K562 (cell line): Measurements from ENCODE around the gene UBE2QL1. TPM values are rescaled to one million over a fixed set of nuclear protein-coding genes. Genes with fewer than 3 reads are reported as not detected.
A peak's percentile ranks its signal among the peaks of the same experiment; 100 is the strongest.

Experiments used
- ATAC-seq: fragments of 200-7000 bp; cut with Tn5 transposase; 3 replicates; pipeline ENCODE4 v1.9.1; 2020; ENCODE audit warnings: moderate library complexity
- BruUV-seq: library from RNA; stranded (reverse); fragments of 400-500 nt; replicated peaks from 2 replicates; lab custom pipeline; 2021; lab: Mats Ljungman, UMichigan
- CTCF ChIA-PET: fragments of 300-600 bp; formaldehyde crosslinking; extraction: SDS; loops from one replicate; lab custom pipeline; 2021; ENCODE audit warnings: low intra/inter-chr PET ratio; lab: Yijun Ruan, JAX
- POLR2A ChIA-PET: fragments of 300-600, 350-650 bp; sonication (Branson Sonifier 250); formaldehyde crosslinking; extraction: SDS; loops from one replicate; lab custom pipeline; 2021; ENCODE audit warnings: antibody characterized with exemption, inconsistent platforms; lab: Yijun Ruan, JAX
- DNase-seq, 4 experiments: peaks; one replicate each; pipeline versions ENCODE4 v3.0.0 to v3.0.0-alpha.2; 2011 to 2018; ENCODE audit warnings: low spot score in 3 of 4, mixed read lengths in 3 of 4; ENCODE audit errors: extremely low read depth in 1 of 4
- FAIRE-seq: peaks from 2 replicates; lab custom pipeline; 2011; peaks lifted over from hg19 to GRCh38; lab: Jason Lieb, UNC
- H2AFZ ChIP-seq: 2 replicates; pipeline ENCODE4 v1.6.0; 2011; ENCODE audit warnings: low read depth, low read length, control low read depth, inconsistent platforms
- H3K27ac ChIP-seq: fragments of 200-600 bp; 3 replicates; pipeline ENCODE4 v1.8.0; 2011; ENCODE audit warnings: low read depth, mild to moderate bottlenecking, control low read depth, inconsistent platforms, low read length, moderate library complexity, mixed read lengths; ENCODE audit errors: extremely low read depth
- H3K27me3 ChIP-seq, 2 experiments: fragments of 300-600 bp in 1 of 2; 2 replicates in 1 of 2; 3 replicates in 1 of 2; pipeline versions ENCODE4 v1.6.0 to v1.8.0; 2011; ENCODE audit warnings: inconsistent platforms in 2 of 2, low read length in 2 of 2, mild to moderate bottlenecking in 1 of 2, mixed read lengths in 1 of 2, moderate library complexity in 1 of 2; ENCODE audit not compliant: control insufficient read depth in 2 of 2, insufficient read depth in 2 of 2
- H3K36me3 ChIP-seq: fragments of 300-600 bp; 3 replicates; pipeline ENCODE4 v1.8.0; 2011; ENCODE audit warnings: mild to moderate bottlenecking, low read length, inconsistent platforms; ENCODE audit not compliant: control insufficient read depth, insufficient read depth
- H3K4me1 ChIP-seq, 2 experiments: fragments of 200-600 bp in 1 of 2; replicated peaks in 1 of 2; 2 replicates in 1 of 2; 3 replicates in 1 of 2; pipeline versions ENCODE4 v1.5.1 to v1.8.0; 2011; ENCODE audit warnings: inconsistent platforms in 2 of 2, low read length in 2 of 2, mild to moderate bottlenecking in 1 of 2, mixed read lengths in 1 of 2, moderate library complexity in 1 of 2; ENCODE audit not compliant: control insufficient read depth in 2 of 2, insufficient read depth in 2 of 2
- H3K4me2 ChIP-seq: 2 replicates; pipeline ENCODE4 v1.6.1; 2011; ENCODE audit warnings: low read length, control low read depth, inconsistent platforms, mixed read lengths; ENCODE audit not compliant: insufficient read depth
- H3K4me3 ChIP-seq: fragments of 200-600 bp; sonication (generic), shearing (Covaris generic); 2 replicates; pipeline ENCODE4 v1.5.1; 2016; ENCODE audit warnings: control low read depth, inconsistent platforms
- H3K79me2 ChIP-seq: fragments of 200-600 bp; 3 replicates; pipeline ENCODE4 v1.8.0; 2011; ENCODE audit warnings: low read length, inconsistent platforms; ENCODE audit not compliant: control insufficient read depth, insufficient read depth
- H3K9ac ChIP-seq, 2 experiments: 2 replicates each; pipeline versions ENCODE4 v1.6.0 to v1.6.1; 2011; ENCODE audit warnings: low read depth in 2 of 2, low read length in 2 of 2, control low read depth in 1 of 2, inconsistent platforms in 1 of 2, mild to moderate bottlenecking in 1 of 2, mixed read lengths in 1 of 2; ENCODE audit not compliant: insufficient read depth in 1 of 2
- H3K9me1 ChIP-seq: one replicate; pipeline ENCODE4 v1.6.0; 2011; ENCODE audit warnings: inconsistent platforms, mild to moderate bottlenecking, low read length, moderate library complexity; ENCODE audit not compliant: control insufficient read depth, insufficient read depth
- H3K9me3 ChIP-seq: replicated peaks from 2 replicates; pipeline ENCODE4 v1.5.1; 2011; ENCODE audit warnings: low read depth, low read length, inconsistent platforms; ENCODE audit not compliant: control insufficient read depth, insufficient read depth
- H4K20me1 ChIP-seq: replicated peaks from 2 replicates; pipeline ENCODE4 v1.6.1; 2011; ENCODE audit warnings: low read length, inconsistent platforms, mixed read lengths; ENCODE audit not compliant: control insufficient read depth, insufficient read depth
- BACH1 ChIP-seq: fragments of 200-800 bp; sonication (Bioruptor generic); IDR thresholded peaks from 2 replicates; pipeline ENCODE4 v1.6.1; 2016; ENCODE audit warnings: missing genetic modification characterization, missing compliant biosample characterization
- CCNT2 ChIP-seq: IDR thresholded peaks from 2 replicates; pipeline ENCODE4 v1.6.1; 2011; ENCODE audit warnings: borderline replicate concordance, low read depth, mild to moderate bottlenecking, moderate library complexity, mixed read lengths, low read length; ENCODE audit not compliant: insufficient read length; ENCODE audit errors: extremely low read depth
- EWSR1 ChIP-seq: fragments of 450-650 bp; IDR thresholded peaks from 2 replicates; pipeline ENCODE4 v1.6.1; 2018; ENCODE audit warnings: borderline replicate concordance, mild to moderate bottlenecking, low read depth, moderate library complexity; ENCODE audit not compliant: partially characterized antibody
- NUFIP1 ChIP-seq: fragments of 450-650 bp; IDR thresholded peaks from 2 replicates; pipeline ENCODE4 v1.6.1; 2018; ENCODE audit not compliant: partially characterized antibody
- SMARCA4 ChIP-seq: fragments of 450-650 bp; IDR thresholded peaks from 2 replicates; pipeline ENCODE4 v1.6.1; 2016
- SMARCA5 ChIP-seq: fragments of 450-650 bp; IDR thresholded peaks from 2 replicates; pipeline ENCODE4 v1.6.1; 2016
- TBL1XR1 ChIP-seq, 2 experiments: IDR thresholded peaks; 2 replicates each; pipeline ENCODE4 v1.6.1; 2012; ENCODE audit warnings: improper control_type of control experiment in 2 of 2, low read length in 2 of 2, mild to moderate bottlenecking in 1 of 2
- YBX1 ChIP-seq: fragments of 450-650 bp; IDR thresholded peaks from 2 replicates; pipeline ENCODE4 v1.7.1; 2016; ENCODE audit warnings: mild to moderate bottlenecking
- ZBTB26 ChIP-seq: fragments of 450-650 bp; formaldehyde crosslinking; IDR thresholded peaks from 2 replicates; pipeline ENCODE4 v1.4.0; 2022; ENCODE audit warnings: missing genetic modification characterization
- ZFP30 ChIP-seq: fragments of 250-450 bp; sonication (Bioruptor Pico); IDR thresholded peaks from 2 replicates; pipeline ENCODE4 v1.8.0; 2022; ENCODE audit warnings: moderate library complexity, mild to moderate bottlenecking, inconsistent platforms, borderline replicate concordance
- ZNF324 ChIP-seq: fragments of 250-450 bp; sonication (Bioruptor Pico); IDR thresholded peaks from 2 replicates; pipeline ENCODE4 v1.4.0; 2020; ENCODE audit warnings: mild to moderate bottlenecking
- ZNF583 ChIP-seq: fragments of 250-450 bp; sonication (Bioruptor Pico); IDR thresholded peaks from 2 replicates; pipeline ENCODE4 v1.4.0; 2020
- ZNF589 ChIP-seq: fragments of 200-800 bp; sonication (Bioruptor generic); IDR thresholded peaks from 2 replicates; pipeline ENCODE4 v1.6.1; 2016; ENCODE audit warnings: low read depth, missing genetic modification characterization, missing compliant biosample characterization
- ZNF639 ChIP-seq, 2 experiments: fragments of 200-800 bp in 1 of 2; sonication (Bioruptor generic) in 1 of 2; sonication (generic) in 1 of 2; formaldehyde crosslinking in 1 of 2; IDR thresholded peaks in 1 of 2; conservative IDR thresholded peaks in 1 of 2; 2 replicates each; pipeline versions ENCODE4 v1.5.0 to v1.6.1; 2016 to 2020; ENCODE audit warnings: missing compliant biosample characterization in 1 of 2, missing genetic modification characterization in 1 of 2, missing genetic modification reagents in 1 of 2
- ZNF717 ChIP-seq: fragments of 250-450 bp; sonication (Bioruptor Pico); IDR thresholded peaks from 2 replicates; pipeline ENCODE4 v1.5.0; 2021
- WGBS: fragments of 100-300 bp; shearing (Covaris generic); methylation state at CpG from one replicate; pipeline ENCODE4 v1.1.6; 2016; ENCODE audit warnings: low coverage, mixed read lengths; ENCODE audit not compliant: insufficient coverage; ENCODE audit errors: missing lambda C conversion rate; 5-methylcytosine and 5-hydroxymethylcytosine counted together
- in situ Hi-C: fragments of 300-500 bp; cut with MboI; formaldehyde crosslinking; loops from 4 replicates; pipeline ENCODE4 v1.15.0; 2018; ENCODE audit warnings: inconsistent platforms, mixed read lengths
- intact Hi-C: fragments of 100-400 bp; cut with micrococcal nuclease; formaldehyde crosslinking; loops from 2 replicates; pipeline ENCODE4 v1.14.2; 2022
- polyA plus RNA-seq, 8 experiments: library from polyadenylated mRNA; depleted of rRNA in 4 of 8; stranded (reverse) in 5 of 8; unstranded in 3 of 8; fragments of >200 nt; fragmentation: Nextera tagmentation in 2 of 8; fragmentation: Illumina TruSeq in 1 of 8; extraction: Ambion mirVana in 2 of 8; extraction: Trizol in 1 of 8; gene quantifications; 2 replicates each; pipeline versions ENCODE4 v1.2.1 to v1.2.3, GENCODE V29; 2011 to 2014; ENCODE audit warnings: inconsistent platforms in 1 of 8, missing spikeins in 1 of 8
- total RNA-seq, 7 experiments: library from RNA; depleted of rRNA in 6 of 7; stranded (reverse); fragments of >200 nt in 6 of 7; fragmentation: Illumina TruSeq in 2 of 7; extraction: Trizol in 2 of 7; gene quantifications; 2 replicates each; pipeline versions ENCODE4 v1.2.1 to v1.2.3, GENCODE V29; 2011 to 2021; ENCODE audit warnings: low replicate concordance in 1 of 7
- TF ChIP-seq, protein P1 (sequence below): fragments of 250-450 bp; sonication (Bioruptor Pico); IDR thresholded peaks from 2 replicates; pipeline ENCODE4 v1.8.0; 2022; ENCODE audit warnings: inconsistent platforms
- TF ChIP-seq, protein P2 (sequence below): fragments of 450-650 bp; IDR thresholded peaks from 2 replicates; pipeline ENCODE4 v1.6.1; 2016

UBE2QL1 gene
- total and polyA plus RNA-seq, 9 of the 15 experiments (the other 6 are each of a cell fraction or from before 2014, with no cell fraction given) = not detected

- FAIRE-seq (no peak), ATAC-seq (peak; percentile 54; the same call in 2 of the 3 replicates), DNase-seq (peak in 2 of 4 experiments; percentile 22 to 28)
- H3K36me3 ChIP-seq = no peaks in the 10 kb centered on the region
- H4K20me1 ChIP-seq = no peaks in the 10 kb centered on the region; the same call in 1 of the 2 replicates
- ChIA-PET CTCF (no interaction called here), POLR2A (interaction anchor here (0.6 kb wide), 3 partner anchors 8 to 261 kb away, joined by 3 to 4 read pairs (median 3); no protein-coding TSS in a partner anchor)
- H3K9ac ChIP-seq = peak overlapping the region in 1 of 2 experiments; percentile 27; a peak in 1 of 4 replicates
- WGBS = 3% methylated on average over 5 of the region's 5 CpGs
- intact Hi-C loops (no loop called here), in situ Hi-C loops (no loop called here)
- no TSS peak for BruUV-seq
- peak overlapping the region; percentile 70 for H3K4me2 ChIP-seq
- H3K79me2 ChIP-seq = no peaks in the 10 kb centered on the region
- H3K9me1 ChIP-seq = no peaks in the 10 kb centered on the region
- peak overlapping the region; percentile 18; the same call in 1 of the 3 replicates for H3K27ac ChIP-seq
- H3K4me1 ChIP-seq = peaks cover 10 to 34% of the 10 kb centered on the region in 2 experiments
- no peak overlapping the region for H2AFZ ChIP-seq
- H3K9me3 ChIP-seq = 0 out of 2 replicates have a peak, but pooled peaks cover 2% of the 10 kb centered on the region
- peaks cover 32 to 42% of the 10 kb centered on the region in 2 experiments for H3K27me3 ChIP-seq
- H3K4me3 ChIP-seq = no peak overlapping the region
- TF ChIP-seq NUFIP1 = no peak
- TF ChIP-seq ZNF324 = 0 out of 2 replicates have a peak, but pooled peaks have one; percentile 12
- TF ChIP-seq ZNF589 = peak; percentile 69; the same call in 1 of the 2 replicates
- TF ChIP-seq ZBTB26 (CRISPR knock-in tag) = no peak
- 0 out of 2 replicates have a peak, but pooled peaks have one; percentile 4 for TF ChIP-seq BACH1 (tag)
- peak; percentile 35; the same call in 1 of the 2 replicates for TF ChIP-seq ZNF583 (CRISPR knock-in tag)
- no peak for TF ChIP-seq ZNF717
- peak; percentile 79; the same call in 1 of the 2 replicates for TF ChIP-seq SMARCA5
- 0 out of 4 replicates have a peak, but pooled peaks of 1 of the 2 experiments have one; percentile 23 for TF ChIP-seq ZNF639 (CRISPR knock-in tag; conservative IDR thresholded peaks at IDR 0.05 in 1 of 2, IDR thresholded peaks at IDR 0.05 in 1 of 2)
- no peak for TF ChIP-seq EWSR1
- TF ChIP-seq YBX1 = no peak
- TF ChIP-seq TBL1XR1 (IDR thresholded peaks at IDR 0.05; ENCODE audit: low read length in 2 of 2) = no peak
- TF ChIP-seq, protein P1, sequence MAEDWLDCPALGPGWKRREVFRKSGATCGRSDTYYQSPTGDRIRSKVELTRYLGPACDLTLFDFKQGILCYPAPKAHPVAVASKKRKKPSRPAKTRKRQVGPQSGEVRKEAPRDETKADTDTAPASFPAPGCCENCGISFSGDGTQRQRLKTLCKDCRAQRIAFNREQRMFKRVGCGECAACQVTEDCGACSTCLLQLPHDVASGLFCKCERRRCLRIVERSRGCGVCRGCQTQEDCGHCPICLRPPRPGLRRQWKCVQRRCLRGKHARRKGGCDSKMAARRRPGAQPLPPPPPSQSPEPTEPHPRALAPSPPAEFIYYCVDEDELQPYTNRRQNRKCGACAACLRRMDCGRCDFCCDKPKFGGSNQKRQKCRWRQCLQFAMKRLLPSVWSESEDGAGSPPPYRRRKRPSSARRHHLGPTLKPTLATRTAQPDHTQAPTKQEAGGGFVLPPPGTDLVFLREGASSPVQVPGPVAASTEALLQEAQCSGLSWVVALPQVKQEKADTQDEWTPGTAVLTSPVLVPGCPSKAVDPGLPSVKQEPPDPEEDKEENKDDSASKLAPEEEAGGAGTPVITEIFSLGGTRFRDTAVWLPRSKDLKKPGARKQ = no peak
- TF ChIP-seq SMARCA4 = 0 out of 2 replicates have a peak, but pooled peaks have one; percentile 5
- TF ChIP-seq CCNT2 = peak; percentile 4
- no peak for TF ChIP-seq ZFP30 (CRISPR knock-in tag)
- TF ChIP-seq, protein P2, sequence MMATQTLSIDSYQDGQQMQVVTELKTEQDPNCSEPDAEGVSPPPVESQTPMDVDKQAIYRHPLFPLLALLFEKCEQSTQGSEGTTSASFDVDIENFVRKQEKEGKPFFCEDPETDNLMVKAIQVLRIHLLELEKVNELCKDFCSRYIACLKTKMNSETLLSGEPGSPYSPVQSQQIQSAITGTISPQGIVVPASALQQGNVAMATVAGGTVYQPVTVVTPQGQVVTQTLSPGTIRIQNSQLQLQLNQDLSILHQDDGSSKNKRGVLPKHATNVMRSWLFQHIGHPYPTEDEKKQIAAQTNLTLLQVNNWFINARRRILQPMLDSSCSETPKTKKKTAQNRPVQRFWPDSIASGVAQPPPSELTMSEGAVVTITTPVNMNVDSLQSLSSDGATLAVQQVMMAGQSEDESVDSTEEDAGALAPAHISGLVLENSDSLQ = 0 out of 2 replicates have a peak, but pooled peaks have one; percentile 23
These were observed 40.4 kb upstream of the UBE2QL1 start for GRCh38 chr5:6408260-6408596.
